Glutamatergic neuron (in vitro differentiated cells): ENCODE data around the gene ATG4D. TPM values are rescaled to one million over a fixed set of nuclear protein-coding genes. Genes with fewer than 3 reads are reported as not detected.

Source experiments
- DNase-seq: peaks from one replicate; pipeline ENCODE4 v3.0.0; 2022
- H3K27ac Mint-ChIP-seq: one replicate; pipeline ENCODE4 v1.8.0; 2020; ENCODE audit warnings: mild to moderate bottlenecking, mixed read lengths, inconsistent platforms; ENCODE audit not compliant: unreplicated experiment
- H3K27me3 Mint-ChIP-seq: one replicate; pipeline ENCODE4 v1.8.0; 2020; ENCODE audit warnings: mild to moderate bottlenecking, moderate library complexity, mixed read lengths, inconsistent platforms; ENCODE audit not compliant: unreplicated experiment
- H3K36me3 Mint-ChIP-seq: one replicate; pipeline ENCODE4 v1.8.0; 2020; ENCODE audit warnings: mild to moderate bottlenecking, mixed read lengths, inconsistent platforms; ENCODE audit not compliant: unreplicated experiment
- H3K4me1 Mint-ChIP-seq: one replicate; pipeline ENCODE4 v1.8.0; 2020; ENCODE audit warnings: mild to moderate bottlenecking, low read depth, mixed read lengths, inconsistent platforms; ENCODE audit not compliant: unreplicated experiment
- H3K4me3 Mint-ChIP-seq: one replicate; pipeline ENCODE4 v1.8.0; 2020; ENCODE audit warnings: mild to moderate bottlenecking, mixed read lengths, inconsistent platforms; ENCODE audit not compliant: unreplicated experiment
- H3K9me3 Mint-ChIP-seq: one replicate; pipeline ENCODE4 v1.8.0; 2020; ENCODE audit warnings: mild to moderate bottlenecking, moderate library complexity, mixed read lengths, inconsistent platforms; ENCODE audit not compliant: unreplicated experiment
- total RNA-seq: library from RNA; stranded (reverse); fragmentation: NEBNext Ultra II Directional; extraction: Animal tissue kit (Norgen Biotek cat#: 25700); gene quantifications from one replicate; pipeline ENCODE4 v1.2.1, GENCODE V29; 2021; ENCODE audit not compliant: unreplicated experiment
- TF ChIP-seq, protein P1 (sequence below): fragments of 200-600 bp; sonication (generic); IDR thresholded peaks from one replicate; pipeline ENCODE4 v1.5.0; 2021; ENCODE audit not compliant: partially characterized antibody, unreplicated experiment

ATG4D gene
- total RNA-seq, 1 donor from 2014 or later, result 56.1 TPM

DNA sequence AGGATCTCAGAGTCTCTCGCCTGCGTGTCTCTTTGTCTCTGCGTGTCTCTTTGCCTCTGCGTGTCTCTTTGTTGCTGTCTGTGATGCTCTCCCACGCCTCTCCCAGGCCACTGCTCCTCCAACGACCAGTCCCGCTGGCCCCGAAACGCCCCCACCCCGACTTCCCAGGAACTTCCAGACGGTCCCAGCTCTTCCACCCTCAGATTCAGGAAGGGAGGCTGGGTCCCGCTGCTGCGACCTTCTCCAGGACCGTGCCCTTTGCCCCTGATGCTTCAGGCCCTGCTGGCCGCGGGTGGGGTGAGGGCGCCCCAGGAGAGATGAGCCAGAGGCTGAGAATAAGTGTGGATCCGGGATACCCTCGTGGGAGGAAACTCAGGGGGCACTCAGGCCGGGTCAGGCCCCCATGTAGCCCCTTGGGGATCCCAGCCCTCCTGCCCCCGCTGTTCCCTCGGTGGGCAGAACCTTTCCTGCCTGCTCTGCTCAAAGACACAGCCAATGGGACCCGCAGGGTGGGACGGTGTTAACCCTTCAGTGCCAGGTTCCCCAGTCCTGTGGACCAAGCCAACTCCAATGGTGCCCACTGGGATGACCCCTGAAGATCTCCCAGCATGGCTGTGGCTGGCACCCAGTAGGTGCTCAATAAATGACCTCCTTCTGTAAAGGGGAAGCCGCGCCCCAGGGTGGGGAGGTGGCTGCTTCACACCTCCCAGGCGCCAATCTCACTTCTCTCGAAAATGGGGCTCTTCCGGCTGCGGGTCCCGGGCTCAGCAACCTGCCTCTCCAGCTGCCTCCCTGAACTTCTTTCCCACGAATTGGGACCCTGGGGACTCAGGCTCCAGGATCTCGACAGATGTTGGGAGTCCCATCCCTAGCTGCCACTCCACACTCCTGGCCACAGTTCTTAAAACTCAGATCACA lies 25.0 kb upstream of the ATG4D start:
- Mint-ChIP-seq H3K9me3 (peaks cover 6% of the 10 kb centered on the region), H3K36me3 (no peaks in the 10 kb centered on the region), H3K27me3 (peaks cover 25% of the 10 kb centered on the region), H3K4me1 (peaks cover 11% of the 10 kb centered on the region), H3K27ac (no peak overlapping the region), H3K4me3 (peak overlapping the region; percentile 68)
- no peak for DNase-seq
- TF ChIP-seq, protein P1, sequence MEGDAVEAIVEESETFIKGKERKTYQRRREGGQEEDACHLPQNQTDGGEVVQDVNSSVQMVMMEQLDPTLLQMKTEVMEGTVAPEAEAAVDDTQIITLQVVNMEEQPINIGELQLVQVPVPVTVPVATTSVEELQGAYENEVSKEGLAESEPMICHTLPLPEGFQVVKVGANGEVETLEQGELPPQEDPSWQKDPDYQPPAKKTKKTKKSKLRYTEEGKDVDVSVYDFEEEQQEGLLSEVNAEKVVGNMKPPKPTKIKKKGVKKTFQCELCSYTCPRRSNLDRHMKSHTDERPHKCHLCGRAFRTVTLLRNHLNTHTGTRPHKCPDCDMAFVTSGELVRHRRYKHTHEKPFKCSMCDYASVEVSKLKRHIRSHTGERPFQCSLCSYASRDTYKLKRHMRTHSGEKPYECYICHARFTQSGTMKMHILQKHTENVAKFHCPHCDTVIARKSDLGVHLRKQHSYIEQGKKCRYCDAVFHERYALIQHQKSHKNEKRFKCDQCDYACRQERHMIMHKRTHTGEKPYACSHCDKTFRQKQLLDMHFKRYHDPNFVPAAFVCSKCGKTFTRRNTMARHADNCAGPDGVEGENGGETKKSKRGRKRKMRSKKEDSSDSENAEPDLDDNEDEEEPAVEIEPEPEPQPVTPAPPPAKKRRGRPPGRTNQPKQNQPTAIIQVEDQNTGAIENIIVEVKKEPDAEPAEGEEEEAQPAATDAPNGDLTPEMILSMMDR, result no peak

DNA sequence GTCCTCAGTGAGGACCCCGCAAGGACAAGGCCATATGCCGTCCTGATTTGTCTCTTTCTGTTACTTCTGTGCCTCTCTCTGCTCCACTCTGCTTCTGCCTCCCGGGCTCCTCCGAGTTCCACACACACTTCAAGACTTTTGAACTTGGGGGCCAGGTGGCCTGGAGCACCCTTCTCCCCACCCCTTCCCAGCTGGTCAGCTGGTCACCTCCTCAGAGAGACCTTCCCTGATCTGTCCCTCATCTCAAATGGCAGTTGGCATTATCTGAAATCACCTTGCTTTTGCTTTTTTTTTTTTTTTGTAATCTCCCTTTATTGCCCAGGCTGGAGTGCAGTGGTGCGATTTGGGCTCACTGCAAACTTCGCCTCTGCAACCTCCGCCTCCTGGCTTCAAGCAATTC lies 24.3 kb upstream of the ATG4D start:
- H3K27ac Mint-ChIP-seq, result no peak overlapping the region
- peak overlapping the region; percentile 14 for H3K4me3 Mint-ChIP-seq
- DNase-seq, result no peak
- TF ChIP-seq, protein P1, result no peak
- H3K36me3 Mint-ChIP-seq, result no peaks in the 10 kb centered on the region
- peaks cover 4% of the 10 kb centered on the region for H3K9me3 Mint-ChIP-seq
- peaks cover 24% of the 10 kb centered on the region for H3K27me3 Mint-ChIP-seq
- H3K4me1 Mint-ChIP-seq, result peaks cover 11% of the 10 kb centered on the region

DNA sequence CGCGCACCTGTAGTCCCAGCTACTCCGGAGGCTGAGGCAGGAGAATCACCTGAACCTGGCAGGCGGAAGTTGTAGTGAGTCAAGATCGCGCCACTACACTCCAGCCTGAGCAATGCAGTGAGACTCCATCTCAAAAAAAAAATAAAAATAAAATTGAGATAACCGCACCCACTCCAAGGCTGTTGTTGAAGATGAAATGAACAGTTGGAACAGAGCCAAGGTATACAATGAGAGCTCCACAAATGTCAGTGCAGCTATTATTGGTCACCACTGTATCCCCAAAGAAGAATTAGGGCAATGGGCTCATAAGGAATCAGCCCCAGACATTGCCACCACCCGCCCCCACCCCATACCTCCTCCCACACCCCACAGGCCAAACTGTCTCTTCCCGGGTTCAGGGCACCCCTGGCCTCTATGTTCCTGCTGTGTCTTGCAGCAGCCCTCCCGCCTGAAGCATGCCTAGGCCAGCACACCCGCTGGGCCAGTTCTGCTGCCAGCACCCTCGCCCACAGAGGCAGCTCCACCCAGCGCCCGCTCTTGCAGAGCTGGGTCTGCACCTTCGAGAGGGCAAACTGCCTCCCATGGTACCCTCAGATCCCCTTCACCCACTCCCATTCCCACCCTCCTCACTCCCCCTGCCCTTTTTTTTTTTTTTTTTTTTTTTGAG lies 22.9 kb upstream of the ATG4D start:
- H3K4me1 Mint-ChIP-seq, result peaks cover 11% of the 10 kb centered on the region

DNA sequence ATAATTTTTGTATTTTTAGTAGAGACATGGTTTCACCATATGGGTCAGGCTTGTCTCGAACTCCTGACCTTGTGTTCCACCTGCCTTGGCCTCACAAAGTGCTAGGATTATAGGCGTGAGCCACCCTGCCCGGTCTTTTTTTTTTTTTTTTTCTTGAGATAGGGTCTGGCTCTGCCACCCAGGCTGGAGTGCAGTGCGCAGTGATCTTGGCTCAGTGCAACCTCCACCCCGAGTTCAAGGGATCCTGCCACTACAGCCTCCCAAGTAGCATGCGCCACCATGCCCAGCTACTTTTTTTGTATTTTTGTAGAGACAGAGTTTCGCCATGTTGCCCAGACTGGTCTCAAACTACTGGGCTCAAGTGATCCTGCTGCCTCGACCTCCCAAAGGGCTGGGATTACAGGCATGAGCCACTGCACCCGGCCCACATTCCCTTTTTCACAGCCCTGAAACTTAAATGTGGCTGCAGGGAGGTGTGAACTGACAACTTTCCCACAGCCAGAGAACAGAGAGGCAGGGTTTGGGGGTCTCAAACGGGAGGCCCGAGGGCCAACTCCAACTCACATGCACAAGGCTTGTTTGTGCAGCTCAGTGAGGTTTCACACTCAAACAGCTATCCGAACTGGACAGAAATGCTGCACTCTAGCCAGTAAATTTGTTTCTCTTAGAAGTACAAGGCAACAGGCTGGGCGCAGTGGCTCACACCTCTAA lies 22.1 kb upstream of the ATG4D start:
- TF ChIP-seq, protein P1, result no peak
- DNase-seq, result no peak
- Mint-ChIP-seq H3K27me3 (peaks cover 14% of the 10 kb centered on the region), H3K4me1 (peaks cover 11% of the 10 kb centered on the region), H3K36me3 (no peaks in the 10 kb centered on the region), H3K4me3 (no peak overlapping the region), H3K27ac (no peak overlapping the region), H3K9me3 (peaks cover 4% of the 10 kb centered on the region)

More for the DNA sequence above, 22.9 kb upstream of the ATG4D start:
- DNase-seq, result no peak
- TF ChIP-seq, protein P1, result no peak
- peaks cover 20% of the 10 kb centered on the region for H3K27me3 Mint-ChIP-seq
- H3K36me3 Mint-ChIP-seq, result no peaks in the 10 kb centered on the region
- H3K4me3 Mint-ChIP-seq, result no peak overlapping the region
- H3K27ac Mint-ChIP-seq, result no peak overlapping the region
- H3K9me3 Mint-ChIP-seq, result peaks cover 4% of the 10 kb centered on the region
